Activated T-cell treated with anti-CD3 and anti-CD28 coated beads, Interleukin-2, amount 50 U/mL, for 72 hours (primary cell): Measurements from ENCODE around the gene BZW1. TPM values are rescaled to one million over a fixed set of nuclear protein-coding genes. Genes with fewer than 3 reads are reported as not detected.

Experiments used
- ATAC-seq, 2 donors: fragments of 150-1000 bp; cut with Tn5 transposase; replicated peaks in 1 of 2; 2 replicates each; pipeline ENCODE4 v1.10.0; 2021; ENCODE audit warnings: moderate library complexity in 2 of 2, mild to moderate bottlenecking in 1 of 2
- DNase-seq, 2 donors: peaks; one replicate each; pipeline ENCODE4 v3.0.0; 2021 to 2022; ENCODE audit warnings: mixed read lengths in 1 of 2
- H3K27ac Mint-ChIP-seq: one replicate; pipeline ENCODE4 v1.8.0; 2022; ENCODE audit warnings: mild to moderate bottlenecking, moderate library complexity, mixed read lengths
- H3K27me3 Mint-ChIP-seq: one replicate; pipeline ENCODE4 v1.8.0; 2022; ENCODE audit warnings: low read depth, mixed read lengths
- H3K36me3 Mint-ChIP-seq, 2 donors: one replicate each; pipeline ENCODE4 v1.8.0; 2022; ENCODE audit warnings: mixed read lengths in 2 of 2, mild to moderate bottlenecking in 1 of 2; ENCODE audit not compliant: insufficient read depth in 2 of 2
- H3K4me1 Mint-ChIP-seq: one replicate; pipeline ENCODE4 v1.8.0; 2022; ENCODE audit warnings: low read depth, mixed read lengths
- H3K4me3 Mint-ChIP-seq, 2 donors: one replicate each; pipeline ENCODE4 v1.8.0; 2022; ENCODE audit warnings: mild to moderate bottlenecking in 2 of 2, mixed read lengths in 2 of 2, moderate library complexity in 2 of 2
- H3K9me3 Mint-ChIP-seq, 2 donors: one replicate each; pipeline ENCODE4 v1.8.0; 2022; ENCODE audit warnings: mixed read lengths in 2 of 2
- total RNA-seq, 2 donors: library from RNA; stranded (reverse); gene quantifications; one replicate each; pipeline ENCODE4 v1.2.3, GENCODE V29; 2022

Gene BZW1
- total RNA-seq, 2 donors from 2014 or later, result 457 to 495 TPM

- Mint-ChIP-seq H3K27ac (no peak overlapping the region), H3K27me3 (peaks cover 5% of the 10 kb centered on the region), H3K4me3 (no peak overlapping the region), H3K4me1 (no peaks in the 10 kb centered on the region), H3K36me3 (peaks cover 0 to 2% of the 10 kb centered on the region in 2 donors), H3K9me3 (no peaks in the 10 kb centered on the region)
- ATAC-seq, result no peak
- DNase-seq, result no peak
These were observed 32.5 kb upstream of the BZW1 start for GRCh38 chr2:200779214-200779613.

DNA sequence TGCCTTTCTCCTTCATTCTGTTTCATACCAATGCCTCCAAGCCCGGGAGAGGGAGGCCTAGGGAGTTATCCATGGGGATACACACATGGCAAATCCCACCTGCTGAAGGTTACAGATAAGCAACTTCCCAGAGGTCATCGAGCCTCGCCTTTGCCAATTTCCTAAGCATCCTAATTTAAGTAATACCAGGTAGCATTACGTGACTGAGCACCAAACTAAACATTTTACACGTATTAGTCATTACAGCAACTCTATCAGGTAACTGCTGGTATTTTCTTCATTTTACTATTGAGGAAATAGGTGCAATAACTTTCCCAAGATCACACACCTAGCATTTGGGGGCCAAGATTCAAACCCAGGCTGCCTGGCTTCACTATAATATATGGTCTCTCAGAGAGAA, 30.1 kb upstream of the BZW1 start:
- ATAC-seq (no peak), DNase-seq (no peak)
- Mint-ChIP-seq H3K9me3 (no peaks in the 10 kb centered on the region), H3K36me3 (peaks cover 0 to 2% of the 10 kb centered on the region in 2 donors), H3K4me1 (no peaks in the 10 kb centered on the region), H3K27ac (no peak overlapping the region), H3K27me3 (peaks cover 7% of the 10 kb centered on the region), H3K4me3 (no peak overlapping the region)

- DNase-seq (no peak), ATAC-seq (no peak)
- no peaks in the 10 kb centered on the region for H3K4me1 Mint-ChIP-seq
- H3K36me3 Mint-ChIP-seq, result no peaks in the 10 kb centered on the region
- no peaks in the 10 kb centered on the region for H3K9me3 Mint-ChIP-seq
- H3K27ac Mint-ChIP-seq, result no peak overlapping the region
- peaks cover 7% of the 10 kb centered on the region for H3K27me3 Mint-ChIP-seq
- H3K4me3 Mint-ChIP-seq, result no peak overlapping the region
These were observed 29.5 kb upstream of the BZW1 start for GRCh38 chr2:200782251-200782650.

DNA sequence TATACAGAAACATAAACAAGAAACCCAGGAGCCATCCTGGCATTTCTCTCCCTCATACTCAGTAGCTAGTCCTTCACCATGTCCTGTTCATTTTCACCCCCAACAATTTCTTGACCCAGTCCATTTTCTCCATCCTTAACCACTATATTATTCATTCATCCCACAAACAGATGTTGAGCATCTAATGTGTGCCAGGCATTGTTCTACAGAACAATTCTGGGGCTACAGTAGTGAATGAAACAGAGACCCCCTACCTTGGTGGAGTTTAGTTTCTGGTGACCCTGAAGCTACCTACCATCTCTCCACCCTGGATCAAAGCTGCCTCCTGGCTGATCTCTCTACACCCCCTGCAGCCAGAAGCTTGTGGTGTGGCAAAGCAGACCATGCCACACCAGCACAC, 27.5 kb upstream of the BZW1 start:
- no peaks in the 10 kb centered on the region for H3K36me3 Mint-ChIP-seq
- ATAC-seq (no peak), DNase-seq (no peak)
- peaks cover 7% of the 10 kb centered on the region for H3K27me3 Mint-ChIP-seq
- H3K27ac Mint-ChIP-seq, result no peak overlapping the region
- no peaks in the 10 kb centered on the region for H3K9me3 Mint-ChIP-seq
- no peak overlapping the region for H3K4me3 Mint-ChIP-seq
- peaks cover 8% of the 10 kb centered on the region for H3K4me1 Mint-ChIP-seq

DNA sequence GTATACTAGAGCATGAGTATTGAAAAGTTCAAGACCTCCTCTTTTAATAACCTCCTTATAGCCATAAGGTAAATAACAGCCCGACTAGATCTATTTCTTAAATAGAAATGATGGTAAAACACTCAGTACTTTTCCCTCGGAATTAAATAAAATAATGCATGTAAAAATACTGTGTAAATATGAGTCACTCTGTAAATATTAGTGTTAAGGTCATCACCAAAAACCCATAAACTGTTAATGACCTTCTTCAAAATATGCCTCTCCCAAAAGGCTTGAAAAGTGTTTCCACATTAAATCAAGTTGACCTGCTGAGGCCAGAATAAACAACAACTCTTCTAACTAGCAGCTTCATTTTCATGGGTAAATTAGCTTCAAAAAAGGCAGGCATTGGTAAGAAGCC, 25.3 kb upstream of the BZW1 start:
- DNase-seq, result no peak
- Mint-ChIP-seq H3K36me3 (no peaks in the 10 kb centered on the region), H3K9me3 (no peaks in the 10 kb centered on the region), H3K4me3 (no peak overlapping the region), H3K27me3 (peaks cover 7% of the 10 kb centered on the region), H3K27ac (no peak overlapping the region), H3K4me1 (peaks cover 8% of the 10 kb centered on the region)
- no peak for ATAC-seq

- no peaks in the 10 kb centered on the region for H3K36me3 Mint-ChIP-seq
- no peak overlapping the region for H3K4me3 Mint-ChIP-seq
- no peaks in the 10 kb centered on the region for H3K9me3 Mint-ChIP-seq
- H3K27ac Mint-ChIP-seq, result no peak overlapping the region
- peaks cover 8% of the 10 kb centered on the region for H3K4me1 Mint-ChIP-seq
- no peak for ATAC-seq
- no peak for DNase-seq
- H3K27me3 Mint-ChIP-seq, result peaks cover 9% of the 10 kb centered on the region
These were observed 24.9 kb upstream of the BZW1 start for GRCh38 chr2:200786826-200787225.

- DNase-seq (peak in 1 of 2 donors; percentile 17), ATAC-seq (peak; percentile 54 to 89)
- Mint-ChIP-seq H3K4me1 (peaks cover 8% of the 10 kb centered on the region), H3K27ac (peak overlapping the region; percentile 38), H3K4me3 (peak overlapping the region; percentile 14 to 38), H3K36me3 (no peaks in the 10 kb centered on the region), H3K9me3 (no peaks in the 10 kb centered on the region), H3K27me3 (peaks cover 13% of the 10 kb centered on the region)
These were observed 24.2 kb upstream of the BZW1 start for GRCh38 chr2:200787351-200788120.

- DNase-seq (no peak), ATAC-seq (no peak)
- H3K36me3 Mint-ChIP-seq, result no peaks in the 10 kb centered on the region
- peaks cover 13% of the 10 kb centered on the region for H3K27me3 Mint-ChIP-seq
- no peak overlapping the region for H3K4me3 Mint-ChIP-seq
- no peak overlapping the region for H3K27ac Mint-ChIP-seq
- H3K4me1 Mint-ChIP-seq, result peaks cover 8% of the 10 kb centered on the region
- H3K9me3 Mint-ChIP-seq, result no peaks in the 10 kb centered on the region
These were observed 23.5 kb upstream of the BZW1 start for GRCh38 chr2:200788121-200788718.

- no peak overlapping the region for H3K27ac Mint-ChIP-seq
- no peaks in the 10 kb centered on the region for H3K9me3 Mint-ChIP-seq
- H3K4me3 Mint-ChIP-seq, result no peak overlapping the region
- peaks cover 8% of the 10 kb centered on the region for H3K4me1 Mint-ChIP-seq
- no peak for ATAC-seq
- no peak for DNase-seq
- H3K36me3 Mint-ChIP-seq, result no peaks in the 10 kb centered on the region
- H3K27me3 Mint-ChIP-seq, result peaks cover 6% of the 10 kb centered on the region
These were observed 21.5 kb upstream of the BZW1 start for GRCh38 chr2:200790185-200790584.

- H3K27me3 Mint-ChIP-seq, result peaks cover 6% of the 10 kb centered on the region
- H3K4me3 Mint-ChIP-seq, result no peak overlapping the region
- no peak for ATAC-seq
- no peaks in the 10 kb centered on the region for H3K36me3 Mint-ChIP-seq
- H3K9me3 Mint-ChIP-seq, result no peaks in the 10 kb centered on the region
- H3K27ac Mint-ChIP-seq, result no peak overlapping the region
- peaks cover 8% of the 10 kb centered on the region for H3K4me1 Mint-ChIP-seq
- DNase-seq, result no peak
These were observed 19.8 kb upstream of the BZW1 start for GRCh38 chr2:200791905-200792304.

DNA sequence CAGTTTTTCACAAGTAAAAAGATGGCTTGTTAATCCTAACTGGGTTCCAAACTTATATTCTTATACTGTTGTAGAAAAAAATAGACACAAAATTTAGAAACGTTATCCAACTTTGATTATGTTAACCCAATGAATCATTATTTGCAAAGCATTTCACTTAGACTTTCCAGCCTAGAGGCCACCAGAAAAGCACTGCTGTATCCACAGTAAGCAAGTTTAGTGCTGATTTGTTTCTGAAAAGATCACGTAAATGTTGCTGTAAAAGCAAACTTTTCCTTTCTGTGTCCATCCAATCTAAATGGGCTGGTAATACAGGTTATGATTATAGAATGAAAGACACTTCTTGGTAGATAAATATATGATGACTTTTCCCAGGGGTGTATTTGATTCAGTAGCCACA, 17.6 kb upstream of the BZW1 start:
- H3K36me3 Mint-ChIP-seq, result no peaks in the 10 kb centered on the region
- DNase-seq, result no peak

GRCh38 chr2:200795028-200795440, 16.7 kb upstream of the BZW1 start:
- H3K4me1 Mint-ChIP-seq, result peaks cover 20% of the 10 kb centered on the region
- ATAC-seq, result no peak
- DNase-seq, result no peak
- no peaks in the 10 kb centered on the region for H3K9me3 Mint-ChIP-seq
- H3K27ac Mint-ChIP-seq, result no peak overlapping the region
- no peaks in the 10 kb centered on the region for H3K36me3 Mint-ChIP-seq
- H3K4me3 Mint-ChIP-seq, result no peak overlapping the region
- H3K27me3 Mint-ChIP-seq, result peaks cover 6% of the 10 kb centered on the region

More for the DNA sequence above, 17.6 kb upstream of the BZW1 start:
- H3K9me3 Mint-ChIP-seq, result no peaks in the 10 kb centered on the region
- ATAC-seq, result no peak
- peaks cover 18% of the 10 kb centered on the region for H3K4me1 Mint-ChIP-seq
- no peak overlapping the region for H3K4me3 Mint-ChIP-seq
- H3K27ac Mint-ChIP-seq, result no peak overlapping the region
- H3K27me3 Mint-ChIP-seq, result peaks cover 6% of the 10 kb centered on the region

DNA sequence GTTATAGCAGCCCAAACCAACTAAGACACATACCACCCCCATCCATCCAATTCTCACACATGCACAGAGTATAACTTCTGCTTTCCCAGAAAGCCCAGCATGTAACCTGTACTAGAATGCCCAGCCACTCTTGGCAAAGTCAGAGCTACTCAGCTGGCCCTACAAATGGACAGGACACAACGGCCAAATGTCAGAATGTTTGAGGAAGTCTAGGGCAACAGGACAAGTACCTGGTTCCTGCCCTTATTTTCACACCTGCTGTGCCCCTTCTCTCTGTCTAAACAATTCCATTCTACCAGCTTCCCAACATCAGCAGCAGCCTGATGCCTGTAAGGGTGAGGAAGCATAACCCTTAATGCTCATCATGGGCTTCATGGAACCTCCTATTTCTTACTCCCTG, 15.1 kb upstream of the BZW1 start:
- DNase-seq (no peak), ATAC-seq (no peak)
- H3K27me3 Mint-ChIP-seq, result peaks cover 7% of the 10 kb centered on the region
- no peak overlapping the region for H3K4me3 Mint-ChIP-seq
- peaks cover 0 to 1% of the 10 kb centered on the region in 2 donors for H3K36me3 Mint-ChIP-seq
- H3K9me3 Mint-ChIP-seq, result peaks cover 0 to 1% of the 10 kb centered on the region in 2 donors
- H3K4me1 Mint-ChIP-seq, result peaks cover 27% of the 10 kb centered on the region
- no peak overlapping the region for H3K27ac Mint-ChIP-seq
